NK-92 treated with Interleukin-12 subunit alpha and Interleukin-12 subunit beta, amount 100 ng/mL, for 24 hours (cell line): ENCODE data around the gene BMPER.

Experiments used
- DNase-seq: peaks from one replicate; lab custom pipeline; 2025; lab: John Stamatoyannopoulos, UW

BMPER gene

DNA sequence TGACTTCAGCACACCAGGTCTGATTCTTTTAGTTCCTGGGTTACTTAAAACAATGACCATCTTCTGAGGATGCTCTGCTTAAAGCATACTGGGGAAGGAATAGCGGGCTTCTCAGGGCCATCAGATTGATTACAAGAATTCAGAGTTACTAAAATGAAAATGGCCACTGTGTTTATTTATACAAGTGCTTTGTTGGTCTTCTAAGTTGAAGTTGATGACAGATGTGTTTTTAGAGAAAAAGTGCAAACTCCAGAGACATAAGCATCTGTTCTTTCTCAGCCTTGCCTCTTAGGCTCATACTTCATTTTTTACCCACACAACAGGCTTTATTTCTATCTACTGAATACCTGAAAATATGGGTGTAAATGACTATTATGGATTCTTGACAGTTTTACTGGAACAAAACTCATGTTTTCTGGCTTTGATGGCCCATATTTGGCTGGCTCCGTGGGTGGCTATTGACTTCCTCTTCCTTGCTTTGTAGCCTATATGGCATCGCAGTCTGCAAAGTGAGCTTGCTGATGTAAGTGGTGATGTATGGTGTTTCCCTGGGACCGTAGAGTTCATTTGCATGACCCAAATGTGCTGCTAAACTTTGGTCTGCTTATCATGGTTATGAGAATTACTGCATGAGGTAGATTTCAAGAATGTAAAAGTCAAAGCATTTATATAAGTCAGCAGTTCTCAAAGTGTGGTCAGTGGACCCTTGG lies 121.3 kb downstream of the BMPER start:
- no peak for DNase-seq

DNA sequence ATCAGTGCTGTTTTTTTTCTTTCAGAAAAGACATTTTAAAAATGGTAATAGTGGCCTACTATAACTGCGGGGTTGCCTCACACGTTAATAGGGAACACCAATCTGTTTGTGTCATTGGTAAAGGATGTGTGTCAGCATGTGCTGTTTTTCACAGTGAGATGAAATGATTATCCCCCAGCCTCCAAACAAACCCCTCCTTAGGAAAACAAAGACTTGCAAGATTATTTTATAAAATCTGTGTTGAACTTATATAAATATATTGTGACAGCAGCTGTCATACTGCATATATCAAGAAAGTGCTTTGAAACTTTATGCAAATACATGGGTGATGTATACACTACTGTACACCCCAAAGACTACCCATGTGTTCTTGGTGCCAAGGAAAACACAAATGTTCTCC lies 125.8 kb downstream of the BMPER start:
- no peak for DNase-seq

DNA sequence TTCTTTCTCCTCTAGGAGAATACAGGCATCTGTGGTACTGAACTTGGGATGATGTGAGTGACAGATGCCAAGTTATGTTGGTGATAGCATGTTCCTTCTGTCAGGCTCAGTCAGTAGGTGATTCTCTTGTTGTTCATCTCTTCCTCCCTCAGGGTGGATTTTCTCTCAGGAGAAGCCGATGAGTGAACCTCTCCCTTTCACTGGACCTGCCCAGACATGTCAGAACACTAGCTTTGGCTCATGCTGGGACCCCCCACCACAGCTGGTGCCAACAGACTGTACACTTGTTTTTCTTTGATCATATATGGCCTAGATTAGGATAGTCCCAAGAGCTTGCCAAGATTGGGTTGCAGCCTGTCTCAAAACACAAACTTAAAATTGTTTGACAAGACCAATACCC lies 129.4 kb downstream of the BMPER start:
- DNase-seq = no peak

DNA sequence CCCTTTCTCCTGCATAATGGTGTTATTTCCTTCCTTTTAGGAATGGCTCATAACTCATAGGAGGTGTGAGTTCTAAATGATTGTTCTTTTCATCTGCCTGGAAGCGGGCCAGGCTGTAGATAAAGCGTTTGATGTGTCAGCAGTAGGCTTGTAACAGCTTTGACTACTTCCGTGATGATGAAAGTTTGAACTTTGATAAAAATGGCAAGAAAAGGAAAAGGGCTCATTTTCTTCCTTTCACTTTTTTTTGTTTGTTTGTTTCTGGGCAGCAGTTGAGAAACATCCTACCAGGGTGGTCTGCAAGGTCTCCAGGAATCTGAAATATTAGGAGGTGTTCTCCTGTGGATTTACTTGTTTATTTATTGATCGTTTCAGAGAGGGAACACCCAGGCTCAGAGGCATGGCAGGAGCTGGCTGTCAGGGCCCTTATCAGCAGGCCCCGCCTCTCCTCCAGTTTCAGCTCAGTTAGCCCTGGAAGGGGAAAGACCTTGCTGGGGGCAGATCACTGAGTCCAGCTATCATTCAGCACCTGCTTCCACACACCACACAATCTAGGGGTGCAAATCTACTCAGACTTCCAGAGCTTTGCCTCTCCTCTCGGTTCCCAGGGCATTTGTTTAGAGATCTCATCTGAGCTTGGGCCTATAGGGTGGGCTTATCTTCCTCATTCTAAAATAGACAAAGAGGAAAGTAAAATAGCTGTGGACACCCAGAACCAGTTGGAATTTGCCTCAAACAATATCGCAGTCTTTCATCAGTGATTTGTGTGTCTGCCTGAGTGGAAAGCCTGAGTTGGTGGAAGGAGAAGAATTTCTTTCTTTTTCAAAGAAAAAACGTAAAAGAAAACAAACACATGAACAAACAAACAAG lies 130.9 kb downstream of the BMPER start:
- DNase-seq = no peak

DNA sequence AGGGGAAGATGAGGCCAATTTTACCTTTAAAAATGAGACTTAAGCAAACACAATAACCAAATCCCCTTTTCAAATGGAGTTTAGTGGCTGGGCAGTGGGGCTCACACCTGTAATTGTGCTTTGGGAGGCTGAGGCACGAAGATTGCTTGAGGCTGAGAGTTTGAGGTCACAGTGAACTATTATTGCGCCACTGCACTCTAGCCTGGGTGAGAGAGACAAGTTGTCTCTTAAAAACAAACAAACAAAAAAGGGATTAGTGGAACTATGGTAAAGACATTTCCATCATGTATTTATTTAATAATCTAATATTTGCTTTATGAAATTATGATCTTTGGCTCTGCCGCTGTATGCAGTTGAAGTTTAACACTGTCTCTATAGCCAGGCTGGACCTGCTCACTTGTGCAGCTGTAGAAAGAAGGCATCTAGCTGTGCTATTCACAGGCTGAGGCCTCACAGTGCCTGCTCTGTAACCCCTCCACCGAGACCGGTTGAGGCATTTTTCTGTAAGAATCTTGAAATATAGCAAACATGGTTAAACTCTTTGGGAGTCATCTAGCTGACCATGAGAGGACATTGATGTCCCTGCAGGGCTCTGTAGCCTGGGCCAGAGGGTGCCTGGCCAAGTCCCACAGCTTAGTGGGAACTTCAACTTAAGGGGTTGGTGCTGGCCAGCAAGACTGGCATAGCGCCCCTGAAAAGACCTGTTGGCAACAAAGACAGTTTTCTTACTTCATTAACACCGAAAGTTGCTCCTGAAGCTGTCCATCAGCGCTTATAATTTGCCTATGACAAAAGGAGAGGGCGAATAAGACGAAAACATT lies 131.8 kb downstream of the BMPER start:
- DNase-seq = no peak

DNA sequence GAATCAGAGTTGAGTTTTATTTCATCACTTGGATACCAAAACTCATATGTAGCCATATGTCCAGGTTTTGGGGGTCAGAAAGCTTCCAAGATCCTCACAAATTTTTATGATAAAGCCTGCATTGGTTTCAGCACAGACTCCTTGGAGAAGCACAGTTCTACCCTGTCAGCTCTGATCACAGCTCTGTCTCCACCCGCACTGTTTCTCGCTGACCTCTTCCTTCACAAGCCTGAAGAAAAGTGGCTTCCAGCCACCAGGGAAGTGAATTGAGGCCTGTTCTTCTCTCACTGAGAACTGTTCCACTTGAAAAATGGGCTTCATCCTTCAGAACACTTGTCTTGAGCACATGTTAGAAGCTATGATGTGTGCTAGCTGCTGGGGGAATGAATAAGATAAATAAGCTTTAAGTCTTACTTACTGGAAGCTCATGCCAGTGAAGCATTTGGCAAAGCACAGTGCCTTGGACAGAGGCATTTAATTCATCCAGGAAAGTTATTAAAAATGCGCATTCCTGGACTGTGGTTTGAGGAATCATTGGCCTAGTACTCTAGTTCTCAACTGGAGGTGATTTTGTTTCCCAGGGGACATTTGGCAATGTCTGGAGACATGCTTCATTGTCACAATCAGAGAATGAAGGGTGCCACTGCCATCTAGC lies 133.6 kb downstream of the BMPER start:
- DNase-seq = no peak

DNA sequence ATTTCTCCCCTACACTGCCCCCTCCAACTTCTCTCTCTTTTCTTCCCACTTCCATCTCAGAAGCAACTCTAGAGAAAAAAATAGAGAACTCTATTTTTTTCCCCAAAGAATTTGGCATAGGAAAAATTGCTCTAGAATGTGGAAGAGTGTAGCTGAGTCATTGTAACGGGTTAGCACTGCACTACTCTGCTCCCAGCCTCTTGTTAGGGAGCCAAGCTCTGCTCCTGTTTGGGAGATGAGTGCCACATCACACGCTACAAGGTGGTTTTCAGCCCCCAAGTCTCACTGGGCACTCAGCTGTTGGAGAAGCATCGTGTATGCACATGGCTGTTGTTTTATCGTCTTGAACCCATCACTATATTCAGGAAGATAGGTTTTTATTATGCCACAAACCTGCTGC lies 136.4 kb downstream of the BMPER start:
- DNase-seq = no peak

DNA sequence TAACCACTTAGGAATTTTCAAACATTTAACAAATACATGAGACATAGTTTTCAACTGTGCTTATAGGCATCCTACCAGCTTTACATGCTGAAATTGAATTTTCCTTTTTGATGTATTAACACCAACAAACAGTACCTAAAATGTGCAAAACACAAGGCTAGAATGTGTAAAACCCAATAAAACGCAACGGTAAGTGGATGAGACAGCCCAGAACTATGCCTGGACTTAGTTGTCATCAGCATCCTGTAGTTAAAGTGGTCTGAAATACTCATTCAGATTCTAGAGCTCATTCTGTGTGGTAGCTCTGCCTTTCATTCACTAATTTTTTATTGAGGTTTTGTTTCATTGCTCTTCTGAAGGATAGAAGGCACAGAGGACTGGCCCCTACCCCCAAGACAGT lies 137.1 kb downstream of the BMPER start:
- DNase-seq = no peak

DNA sequence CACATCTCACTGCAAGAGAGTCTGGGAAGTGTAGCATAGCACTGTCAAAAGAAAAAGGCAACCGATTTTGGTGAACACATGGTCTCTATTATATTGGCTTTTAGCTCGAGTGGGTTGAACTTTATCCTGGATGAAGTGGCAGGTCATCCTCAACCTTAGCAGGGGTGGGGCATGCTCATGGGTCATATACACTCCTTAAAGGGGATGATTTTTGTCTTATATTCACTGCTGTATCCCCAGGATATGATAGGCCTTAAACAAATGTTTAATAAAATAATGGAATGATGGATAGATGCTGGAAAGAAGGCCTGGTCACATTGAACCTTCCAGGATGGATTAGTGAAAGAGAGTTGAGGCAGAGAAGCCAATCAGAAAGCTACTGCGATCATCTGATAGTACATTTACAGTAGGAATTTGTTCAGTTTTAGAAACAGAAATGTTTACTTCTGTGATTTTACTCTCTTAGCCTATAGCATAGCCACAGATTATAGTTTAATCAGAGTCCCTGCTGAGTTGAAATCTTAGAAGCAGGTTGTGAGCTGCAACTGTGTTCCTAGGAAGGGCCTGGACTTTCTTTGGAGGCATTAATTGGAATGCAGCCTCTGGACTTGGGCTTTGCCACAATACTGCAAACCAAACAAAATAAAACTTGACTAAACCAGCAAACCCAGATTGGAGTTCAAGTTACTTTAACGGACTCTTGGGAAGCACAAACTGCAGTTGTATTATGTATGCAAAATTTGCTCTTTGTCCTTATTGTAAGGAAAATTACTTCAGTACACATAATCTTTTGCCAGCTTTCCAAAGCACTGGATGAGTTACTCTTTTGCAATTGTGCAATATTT lies 138.3 kb downstream of the BMPER start:
- no peak for DNase-seq

DNA sequence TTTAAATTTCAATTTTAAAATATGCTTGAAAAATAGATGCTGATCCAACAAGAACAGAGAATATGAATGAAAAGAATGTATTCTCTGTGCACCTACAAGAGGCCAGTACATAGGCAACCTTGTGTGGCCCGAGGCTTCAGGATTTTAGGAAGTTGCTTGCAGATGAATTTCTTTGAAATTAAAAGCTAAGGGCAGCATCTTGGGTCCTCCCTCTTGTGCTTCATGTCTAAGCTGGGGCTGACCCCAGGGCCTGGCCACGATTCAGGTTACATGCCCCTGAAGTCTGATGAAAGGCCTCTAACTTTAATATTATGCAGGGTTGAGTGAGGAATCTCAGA lies 138.9 kb downstream of the BMPER start:
- DNase-seq = no peak

DNA sequence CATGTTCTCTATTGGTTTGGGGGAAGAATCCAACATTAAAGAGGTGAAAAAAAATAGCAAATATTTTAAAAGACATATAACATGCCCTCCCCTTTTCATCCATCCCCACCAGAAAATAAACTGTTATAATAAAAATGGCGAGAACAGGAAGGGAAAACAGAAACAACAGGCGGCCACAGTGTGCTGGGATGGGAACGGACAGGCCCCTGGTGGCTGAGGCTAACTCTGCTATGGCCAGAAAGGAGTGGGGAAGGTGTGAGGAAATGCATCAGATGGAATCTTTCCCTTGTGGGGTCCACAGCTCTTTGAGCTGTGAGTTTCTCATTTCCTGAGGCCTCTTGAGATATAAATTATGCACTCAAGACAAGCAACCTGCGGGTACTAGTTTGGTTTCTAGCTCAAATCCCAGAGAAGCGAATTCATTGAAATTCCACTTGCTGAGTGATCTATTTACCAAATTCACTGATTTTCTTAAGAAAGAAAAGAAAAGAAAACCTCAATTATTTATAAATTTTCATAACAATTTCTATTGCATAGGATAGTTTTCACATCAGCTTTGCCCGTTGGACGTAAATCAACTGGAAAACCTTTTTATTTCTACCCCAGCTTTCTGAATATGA lies 139.5 kb downstream of the BMPER start:
- DNase-seq = no peak

DNA sequence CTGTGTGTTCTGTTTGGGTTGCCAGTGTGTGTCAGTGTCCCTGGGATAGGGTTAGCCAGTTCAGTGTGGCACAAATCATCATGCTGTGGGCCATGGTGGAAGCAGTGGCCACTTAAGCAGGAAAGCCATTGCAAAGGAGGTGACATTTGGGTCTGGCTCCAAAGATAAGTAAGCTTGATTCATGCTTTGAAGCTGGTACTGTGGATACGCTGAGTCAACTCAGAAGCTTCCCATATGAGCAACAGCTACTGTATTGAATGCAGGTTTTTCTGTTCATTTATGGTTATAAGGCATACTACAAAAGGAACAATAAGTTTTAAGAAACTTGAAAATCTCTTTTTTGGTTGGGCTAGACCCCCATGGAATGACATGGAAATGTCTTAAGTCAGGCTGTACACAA lies 143.1 kb downstream of the BMPER start:
- no peak for DNase-seq

DNA sequence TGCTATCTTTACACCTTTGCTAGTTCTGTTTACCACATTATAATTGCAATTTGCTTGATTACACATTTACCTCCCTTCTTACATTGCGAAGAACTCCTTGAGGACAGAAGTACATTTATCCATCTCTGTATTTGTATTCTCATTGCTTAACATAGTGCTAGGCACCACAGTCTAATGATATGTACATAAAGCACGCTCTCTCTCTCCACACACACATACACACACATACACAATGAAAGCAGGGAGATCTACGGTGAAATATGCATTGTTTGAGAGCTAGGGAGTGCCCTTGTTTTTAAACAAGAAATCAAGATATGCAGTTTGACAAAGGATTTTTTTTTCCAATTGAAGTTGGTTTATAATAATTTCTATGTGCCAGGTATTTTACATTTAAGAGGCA lies 148.7 kb downstream of the BMPER start:
- no peak for DNase-seq

DNA sequence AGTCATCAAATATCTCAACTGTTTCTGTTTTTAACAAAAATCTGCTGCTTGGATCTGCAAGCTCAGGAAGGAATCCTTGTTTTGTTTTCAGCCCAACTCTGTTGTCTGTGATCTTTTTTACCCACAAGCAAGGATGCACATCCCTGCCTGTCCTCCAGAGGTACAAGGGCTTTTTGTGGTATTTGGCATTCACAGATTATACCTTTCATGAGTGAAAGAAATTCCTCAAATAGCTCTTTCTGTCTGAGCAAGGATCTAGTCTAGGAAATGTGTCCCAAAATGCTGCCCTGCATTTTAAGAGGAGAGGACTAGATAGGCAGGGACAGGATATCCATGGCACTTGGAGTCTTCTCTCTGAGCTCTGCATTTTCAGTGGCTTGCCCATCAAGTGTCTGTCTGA lies 151.8 kb downstream of the BMPER start:
- no peak for DNase-seq

DNA sequence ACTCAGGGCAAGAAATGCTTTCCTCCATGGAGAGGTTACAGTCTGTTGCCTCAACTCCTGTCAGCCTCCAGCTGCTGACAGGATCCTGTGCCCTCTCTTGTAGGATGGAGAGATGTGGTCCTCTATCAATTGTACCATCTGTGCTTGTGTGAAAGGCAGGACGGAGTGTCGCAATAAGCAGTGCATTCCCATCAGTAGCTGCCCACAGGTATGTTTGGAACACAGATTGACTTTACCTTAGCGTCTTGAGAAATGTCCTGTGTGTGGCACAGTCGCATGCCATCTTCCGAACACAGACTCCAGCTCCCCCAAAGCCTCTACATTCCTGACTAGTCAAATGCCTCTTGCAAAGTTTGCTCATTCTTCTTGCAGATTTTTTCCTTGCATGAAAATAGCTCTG lies 152.6 kb downstream of the BMPER start:
- DNase-seq = no peak

DNA sequence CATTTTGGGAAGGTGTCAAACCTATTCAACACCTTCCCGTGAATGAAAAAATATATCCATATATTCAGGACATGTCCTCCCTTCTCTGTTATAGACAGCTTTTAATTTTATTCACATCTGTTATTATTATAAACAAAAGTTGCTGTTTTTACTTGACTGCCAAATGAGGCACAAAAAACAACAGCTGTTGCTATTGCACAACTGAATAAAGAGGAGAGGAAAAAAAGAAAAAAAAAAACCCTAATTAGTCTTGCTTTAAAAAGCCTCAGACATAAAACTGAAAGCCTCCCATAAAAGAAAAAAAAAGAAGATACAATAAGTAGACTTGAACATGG lies 153.4 kb downstream of the BMPER start:
- DNase-seq = no peak

DNA sequence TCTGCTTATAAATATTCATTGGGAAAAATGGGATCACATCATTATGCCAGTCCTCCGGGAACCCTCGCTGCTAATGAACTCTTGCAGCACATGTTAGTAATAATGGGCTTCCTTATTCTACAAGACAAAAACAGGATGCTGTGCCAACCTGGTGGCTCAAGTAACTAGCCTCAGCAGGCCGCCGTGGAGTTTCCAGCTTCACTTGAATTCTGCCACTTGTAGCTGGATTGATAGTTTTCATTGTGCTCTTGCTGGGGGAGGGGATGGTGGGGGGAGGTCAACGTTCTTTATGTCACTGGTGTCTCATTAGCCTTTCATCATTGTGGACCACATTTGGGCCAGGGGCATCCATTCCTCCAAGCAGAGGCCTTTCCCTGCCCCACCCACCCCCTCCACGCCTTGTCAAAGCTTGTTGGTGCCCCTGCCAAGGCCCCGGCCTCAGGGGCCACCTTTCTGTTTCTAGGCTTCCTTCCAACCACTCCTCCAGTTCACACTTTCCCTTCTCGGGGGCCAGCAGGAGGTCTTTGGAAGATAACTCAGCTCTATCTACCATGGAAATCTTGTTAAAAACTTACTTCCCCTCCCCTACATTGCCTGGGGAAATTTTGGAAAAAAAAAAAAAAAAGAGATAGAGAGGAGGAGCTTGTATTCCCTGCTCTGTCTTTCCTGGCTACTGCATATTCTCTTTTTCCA lies 153.9 kb downstream of the BMPER start:
- DNase-seq = no peak

DNA sequence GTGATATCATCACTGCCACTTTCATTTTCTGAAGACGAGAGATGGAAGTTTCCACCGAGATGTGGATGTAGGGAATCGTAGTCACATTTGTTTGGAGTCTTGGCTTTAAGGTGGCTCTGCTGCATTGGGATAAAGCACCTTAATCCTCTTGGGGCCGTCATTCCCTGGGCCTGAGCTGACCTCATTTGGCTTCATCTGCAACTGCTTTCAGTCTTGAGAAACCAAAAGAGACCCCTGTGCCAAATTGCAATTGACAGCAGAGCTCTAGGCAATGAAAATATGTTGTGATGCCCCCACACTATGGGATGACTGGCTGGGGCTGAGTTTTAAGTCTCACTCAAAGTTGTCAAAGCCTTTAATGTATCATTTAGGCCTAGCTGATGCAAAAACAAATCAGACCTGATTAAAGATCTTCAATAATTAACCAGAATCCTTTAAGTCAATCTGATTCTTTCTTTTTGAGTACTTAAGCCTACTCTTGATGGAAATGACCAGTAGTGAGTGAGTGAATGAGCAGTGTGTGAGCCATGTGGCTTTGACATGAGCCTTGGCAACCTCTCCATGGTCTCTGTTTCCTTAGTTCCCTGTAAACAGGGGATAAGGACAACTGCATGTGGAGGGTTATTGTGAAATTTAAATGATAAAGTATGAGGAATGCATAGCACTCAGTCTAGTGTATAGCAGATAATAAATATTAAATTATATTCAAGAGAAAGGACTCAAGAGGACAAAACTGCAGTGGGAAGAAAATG lies 155.0 kb downstream of the BMPER start:
- DNase-seq = no peak

DNA sequence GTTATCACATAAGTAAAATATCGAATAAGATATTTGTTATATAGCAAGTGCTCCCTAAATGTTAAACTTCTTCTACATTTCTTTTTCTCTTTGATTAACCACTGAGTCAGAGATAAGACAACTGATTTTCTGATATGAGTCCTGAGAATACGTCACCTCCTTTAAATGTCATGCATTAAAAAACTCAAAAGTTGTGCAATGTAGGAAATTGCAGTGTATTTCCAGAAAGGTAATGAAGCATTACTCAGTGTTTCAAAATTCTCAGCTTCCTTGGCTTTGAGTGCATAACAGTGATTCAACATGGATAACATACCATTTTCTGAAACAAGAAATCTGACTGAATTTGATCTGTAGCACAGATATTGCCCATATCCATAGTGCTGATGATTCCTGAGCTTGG lies 155.8 kb downstream of the BMPER start:
- DNase-seq = no peak

DNA sequence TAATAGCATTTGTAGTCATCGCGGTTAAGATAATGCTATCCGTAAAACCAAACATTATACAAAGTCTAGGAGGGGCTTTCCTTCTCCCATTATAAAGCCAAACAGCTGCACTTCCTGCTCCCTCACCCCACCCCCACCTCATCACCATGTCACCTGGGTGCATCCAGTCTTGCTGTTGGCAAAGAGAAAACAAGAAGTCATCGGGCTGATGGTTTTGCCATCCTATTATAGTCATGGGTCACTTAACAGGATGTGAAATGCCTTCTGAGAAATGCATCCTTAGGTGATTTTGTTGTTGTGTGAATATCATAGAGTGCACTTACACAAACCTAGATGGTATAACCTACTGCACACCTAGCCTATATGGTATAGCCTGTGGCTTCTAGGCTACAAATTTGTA lies 157.0 kb downstream of the BMPER start:
- DNase-seq = no peak
